HEK293 (cell line): Measurements from ENCODE around the gene NOVA2.

Experiments
- BCL11A ChIP-seq: fragments of 450-650 bp; formaldehyde crosslinking; IDR thresholded peaks from 2 replicates; pipeline ENCODE4 v1.5.1; 2016; ENCODE audit warnings: low read depth, missing biosample characterization, missing genetic modification characterization
- GLIS1 ChIP-seq: fragments of 450-650 bp; formaldehyde crosslinking; IDR thresholded peaks from 2 replicates; pipeline ENCODE4 v1.5.1; 2016; ENCODE audit warnings: missing biosample characterization, missing genetic modification characterization
- GLIS2 ChIP-seq: fragments of 450-650 bp; formaldehyde crosslinking; IDR thresholded peaks from 2 replicates; pipeline ENCODE4 v1.5.1; 2016; ENCODE audit warnings: missing biosample characterization, missing genetic modification characterization
- HIC1 ChIP-seq: fragments of 450-650 bp; formaldehyde crosslinking; IDR thresholded peaks from 2 replicates; pipeline ENCODE4 v1.5.1; 2016; ENCODE audit warnings: missing biosample characterization, missing genetic modification characterization
- HOXC10 ChIP-seq: sonication (generic); formaldehyde crosslinking; IDR thresholded peaks from 2 replicates; pipeline ENCODE4 v1.8.1; 2023; ENCODE audit warnings: mild to moderate bottlenecking, missing genetic modification reagents
- KLF10 ChIP-seq: fragments of 450-650 bp; IDR thresholded peaks from 2 replicates; pipeline ENCODE4 v1.5.1; 2018; ENCODE audit warnings: missing biosample characterization, mild to moderate bottlenecking, missing genetic modification characterization
- PRDM10 ChIP-seq: fragments of 450-650 bp; formaldehyde crosslinking; IDR thresholded peaks from 2 replicates; pipeline ENCODE4 v1.5.1; 2016; ENCODE audit warnings: missing biosample characterization, missing genetic modification characterization
- SP2 ChIP-seq: fragments of 450-650 bp; formaldehyde crosslinking; IDR thresholded peaks from 2 replicates; pipeline ENCODE4 v1.5.1; 2016; ENCODE audit warnings: missing biosample characterization, missing genetic modification characterization
- SP3 ChIP-seq: fragments of 450-650 bp; formaldehyde crosslinking; IDR thresholded peaks from 2 replicates; pipeline ENCODE4 v1.5.1; 2016; ENCODE audit warnings: missing biosample characterization, missing genetic modification characterization
- YY2 ChIP-seq: fragments of 450-650 bp; formaldehyde crosslinking; IDR thresholded peaks from 2 replicates; pipeline ENCODE4 v1.5.1; 2016; ENCODE audit warnings: missing biosample characterization, missing genetic modification characterization
- ZBTB1 ChIP-seq: fragments of 450-650 bp; formaldehyde crosslinking; IDR thresholded peaks from 2 replicates; pipeline ENCODE4 v1.5.1; 2016; ENCODE audit warnings: missing biosample characterization, missing genetic modification characterization
- ZBTB48 ChIP-seq: fragments of 450-650 bp; formaldehyde crosslinking; IDR thresholded peaks from 2 replicates; pipeline ENCODE4 v1.5.1; 2016; ENCODE audit warnings: missing biosample characterization, missing genetic modification characterization
- ZFP69B ChIP-seq: fragments of 450-650 bp; formaldehyde crosslinking; IDR thresholded peaks from 2 replicates; pipeline ENCODE4 v1.5.1; 2016; ENCODE audit warnings: missing biosample characterization, missing genetic modification characterization
- ZNF324 ChIP-seq: fragments of 450-650 bp; formaldehyde crosslinking; IDR thresholded peaks from 2 replicates; pipeline ENCODE4 v1.5.1; 2016; ENCODE audit warnings: missing biosample characterization, missing genetic modification characterization
- ZNF639 ChIP-seq: fragments of 450-650 bp; formaldehyde crosslinking; IDR thresholded peaks from 2 replicates; pipeline ENCODE4 v1.5.1; 2016; ENCODE audit warnings: missing biosample characterization, missing genetic modification characterization
- ZNF768 ChIP-seq: fragments of 450-650 bp; formaldehyde crosslinking; IDR thresholded peaks from 2 replicates; pipeline ENCODE4 v1.5.1; 2018; ENCODE audit warnings: missing biosample characterization, mild to moderate bottlenecking, missing genetic modification characterization
- ZNF843 ChIP-seq: fragments of 450-650 bp; formaldehyde crosslinking; IDR thresholded peaks from 2 replicates; pipeline ENCODE4 v1.5.1; 2016; ENCODE audit warnings: missing biosample characterization, missing genetic modification characterization
- TF ChIP-seq, protein P1 (sequence below): fragments of 450-650 bp; formaldehyde crosslinking; conservative IDR thresholded peaks from 2 replicates; pipeline ENCODE4 v1.5.1; 2016; ENCODE audit warnings: low read depth, missing biosample characterization, missing genetic modification characterization
- TF ChIP-seq, protein P2 (sequence below): fragments of 450-650 bp; formaldehyde crosslinking; optimal IDR thresholded peaks from 2 replicates; pipeline ENCODE3; 2016; ENCODE audit warnings: missing biosample characterization, mild to moderate bottlenecking, missing genetic modification characterization
- TF ChIP-seq, protein P3 (sequence below): fragments of 450-650 bp; formaldehyde crosslinking; IDR thresholded peaks from 2 replicates; pipeline ENCODE4 v1.5.1; 2016; ENCODE audit warnings: missing biosample characterization, missing genetic modification characterization

NOVA2 gene

GRCh38 chr19:45886427-45887199 lies 87.1 kb downstream of the NOVA2 start (continued):
- TF ChIP-seq ZBTB48 (tag by site-specific recombination), result peak; percentile 28; the same call in 1 of the 2 replicates
- TF ChIP-seq YY2, result peak; percentile 56; the same call in 1 of the 2 replicates
- TF ChIP-seq, protein P1, sequence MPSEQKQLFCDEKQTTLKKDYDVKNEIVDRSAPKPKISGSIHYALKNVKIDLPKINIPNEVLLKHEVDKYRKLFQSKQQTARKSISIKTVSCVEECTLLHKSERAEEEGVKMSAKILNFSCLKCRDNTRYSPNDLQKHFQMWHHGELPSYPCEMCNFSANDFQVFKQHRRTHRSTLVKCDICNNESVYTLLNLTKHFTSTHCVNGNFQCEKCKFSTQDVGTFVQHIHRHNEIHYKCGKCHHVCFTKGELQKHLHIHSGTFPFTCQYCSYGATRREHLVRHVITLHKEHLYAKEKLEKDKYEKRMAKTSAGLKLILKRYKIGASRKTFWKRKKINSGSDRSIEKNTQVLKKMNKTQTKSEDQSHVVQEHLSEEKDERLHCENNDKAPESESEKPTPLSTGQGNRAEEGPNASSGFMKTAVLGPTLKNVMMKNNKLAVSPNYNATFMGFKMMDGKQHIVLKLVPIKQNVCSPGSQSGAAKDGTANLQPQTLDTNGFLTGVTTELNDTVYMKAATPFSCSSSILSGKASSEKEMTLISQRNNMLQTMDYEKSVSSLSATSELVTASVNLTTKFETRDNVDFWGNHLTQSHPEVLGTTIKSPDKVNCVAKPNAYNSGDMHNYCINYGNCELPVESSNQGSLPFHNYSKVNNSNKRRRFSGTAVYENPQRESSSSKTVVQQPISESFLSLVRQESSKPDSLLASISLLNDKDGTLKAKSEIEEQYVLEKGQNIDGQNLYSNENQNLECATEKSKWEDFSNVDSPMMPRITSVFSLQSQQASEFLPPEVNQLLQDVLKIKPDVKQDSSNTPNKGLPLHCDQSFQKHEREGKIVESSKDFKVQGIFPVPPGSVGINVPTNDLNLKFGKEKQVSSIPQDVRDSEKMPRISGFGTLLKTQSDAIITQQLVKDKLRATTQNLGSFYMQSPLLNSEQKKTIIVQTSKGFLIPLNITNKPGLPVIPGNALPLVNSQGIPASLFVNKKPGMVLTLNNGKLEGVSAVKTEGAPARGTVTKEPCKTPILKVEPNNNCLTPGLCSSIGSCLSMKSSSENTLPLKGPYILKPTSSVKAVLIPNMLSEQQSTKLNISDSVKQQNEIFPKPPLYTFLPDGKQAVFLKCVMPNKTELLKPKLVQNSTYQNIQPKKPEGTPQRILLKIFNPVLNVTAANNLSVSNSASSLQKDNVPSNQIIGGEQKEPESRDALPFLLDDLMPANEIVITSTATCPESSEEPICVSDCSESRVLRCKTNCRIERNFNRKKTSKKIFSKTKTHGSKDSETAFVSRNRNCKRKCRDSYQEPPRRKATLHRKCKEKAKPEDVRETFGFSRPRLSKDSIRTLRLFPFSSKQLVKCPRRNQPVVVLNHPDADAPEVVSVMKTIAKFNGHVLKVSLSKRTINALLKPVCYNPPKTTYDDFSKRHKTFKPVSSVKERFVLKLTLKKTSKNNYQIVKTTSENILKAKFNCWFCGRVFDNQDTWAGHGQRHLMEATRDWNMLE (tag by site-specific recombination), result peak; percentile 69
- peak; percentile 78 for TF ChIP-seq SP3 (tag by site-specific recombination)
- TF ChIP-seq GLIS1, result peak; percentile 85
- peak; percentile 80 for TF ChIP-seq HIC1
- TF ChIP-seq ZFP69B (tag by site-specific recombination), result no peak; the same call in 1 of the 2 replicates
- peak; percentile 64 for TF ChIP-seq SP2 (tag by site-specific recombination)
- TF ChIP-seq BCL11A (tag by site-specific recombination), result no peak
- TF ChIP-seq, protein P2, sequence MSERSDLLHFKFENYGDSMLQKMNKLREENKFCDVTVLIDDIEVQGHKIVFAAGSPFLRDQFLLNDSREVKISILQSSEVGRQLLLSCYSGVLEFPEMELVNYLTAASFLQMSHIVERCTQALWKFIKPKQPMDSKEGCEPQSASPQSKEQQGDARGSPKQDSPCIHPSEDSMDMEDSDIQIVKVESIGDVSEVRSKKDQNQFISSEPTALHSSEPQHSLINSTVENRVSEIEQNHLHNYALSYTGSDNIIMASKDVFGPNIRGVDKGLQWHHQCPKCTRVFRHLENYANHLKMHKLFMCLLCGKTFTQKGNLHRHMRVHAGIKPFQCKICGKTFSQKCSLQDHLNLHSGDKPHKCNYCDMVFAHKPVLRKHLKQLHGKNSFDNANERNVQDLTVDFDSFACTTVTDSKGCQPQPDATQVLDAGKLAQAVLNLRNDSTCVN (tag by site-specific recombination), result peak; percentile 41
- TF ChIP-seq, protein P3, sequence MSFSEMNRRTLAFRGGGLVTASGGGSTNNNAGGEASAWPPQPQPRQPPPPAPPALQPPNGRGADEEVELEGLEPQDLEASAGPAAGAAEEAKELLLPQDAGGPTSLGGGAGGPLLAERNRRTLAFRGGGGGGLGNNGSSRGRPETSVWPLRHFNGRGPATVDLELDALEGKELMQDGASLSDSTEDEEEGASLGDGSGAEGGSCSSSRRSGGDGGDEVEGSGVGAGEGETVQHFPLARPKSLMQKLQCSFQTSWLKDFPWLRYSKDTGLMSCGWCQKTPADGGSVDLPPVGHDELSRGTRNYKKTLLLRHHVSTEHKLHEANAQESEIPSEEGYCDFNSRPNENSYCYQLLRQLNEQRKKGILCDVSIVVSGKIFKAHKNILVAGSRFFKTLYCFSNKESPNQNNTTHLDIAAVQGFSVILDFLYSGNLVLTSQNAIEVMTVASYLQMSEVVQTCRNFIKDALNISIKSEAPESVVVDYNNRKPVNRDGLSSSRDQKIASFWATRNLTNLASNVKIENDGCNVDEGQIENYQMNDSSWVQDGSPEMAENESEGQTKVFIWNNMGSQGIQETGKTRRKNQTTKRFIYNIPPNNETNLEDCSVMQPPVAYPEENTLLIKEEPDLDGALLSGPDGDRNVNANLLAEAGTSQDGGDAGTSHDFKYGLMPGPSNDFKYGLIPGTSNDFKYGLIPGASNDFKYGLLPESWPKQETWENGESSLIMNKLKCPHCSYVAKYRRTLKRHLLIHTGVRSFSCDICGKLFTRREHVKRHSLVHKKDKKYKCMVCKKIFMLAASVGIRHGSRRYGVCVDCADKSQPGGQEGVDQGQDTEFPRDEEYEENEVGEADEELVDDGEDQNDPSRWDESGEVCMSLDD, result peak; percentile 98
- TF ChIP-seq ZNF843 (tag by site-specific recombination), result peak; percentile 50; the same call in 1 of the 2 replicates
- TF ChIP-seq HOXC10 (CRISPR knock-in tag), result no peak
- TF ChIP-seq PRDM10, result peak; percentile 98
- TF ChIP-seq ZBTB1 (tag by site-specific recombination), result no peak
- peak; percentile 100 for TF ChIP-seq ZNF768 (tag by site-specific recombination)
- 0 out of 2 replicates have a peak, but pooled peaks have one; percentile 5 for TF ChIP-seq ZNF639 (tag by site-specific recombination)
- peak; percentile 82 for TF ChIP-seq KLF10
- TF ChIP-seq ZNF324 (tag by site-specific recombination), result peak; percentile 33; the same call in 1 of the 2 replicates
- peak; percentile 66 for TF ChIP-seq GLIS2
